GM12873 (cell line): ENCODE results near the gene PRPF31.

Source experiments
- TF ChIP-seq, protein P1 (sequence below): IDR thresholded peaks from 2 replicates; pipeline ENCODE4 v1.5.1; 2012; ENCODE audit warnings: low read depth, mild to moderate bottlenecking, moderate library complexity, low read length, control low read depth; ENCODE audit not compliant: insufficient read depth; ENCODE audit errors: missing control alignments

PRPF31 gene

DNA sequence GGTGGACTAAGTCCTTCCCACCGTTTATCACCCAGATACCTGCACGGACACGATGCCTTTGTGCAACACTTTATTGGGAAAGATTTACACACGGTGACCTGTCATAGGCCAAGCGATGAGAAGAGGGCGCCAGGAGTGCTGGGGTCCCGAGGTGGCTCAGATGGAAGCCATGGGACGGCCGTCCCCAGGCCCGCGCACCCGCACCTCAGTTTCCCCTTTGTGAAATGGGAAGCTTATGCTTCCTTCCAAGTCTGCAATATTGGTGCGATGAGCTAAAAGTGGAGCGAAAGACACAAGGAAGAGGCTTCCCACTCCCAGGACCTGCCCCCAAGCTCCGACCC is 57.8 kb downstream of the PRPF31 start:
- TF ChIP-seq, protein P1, sequence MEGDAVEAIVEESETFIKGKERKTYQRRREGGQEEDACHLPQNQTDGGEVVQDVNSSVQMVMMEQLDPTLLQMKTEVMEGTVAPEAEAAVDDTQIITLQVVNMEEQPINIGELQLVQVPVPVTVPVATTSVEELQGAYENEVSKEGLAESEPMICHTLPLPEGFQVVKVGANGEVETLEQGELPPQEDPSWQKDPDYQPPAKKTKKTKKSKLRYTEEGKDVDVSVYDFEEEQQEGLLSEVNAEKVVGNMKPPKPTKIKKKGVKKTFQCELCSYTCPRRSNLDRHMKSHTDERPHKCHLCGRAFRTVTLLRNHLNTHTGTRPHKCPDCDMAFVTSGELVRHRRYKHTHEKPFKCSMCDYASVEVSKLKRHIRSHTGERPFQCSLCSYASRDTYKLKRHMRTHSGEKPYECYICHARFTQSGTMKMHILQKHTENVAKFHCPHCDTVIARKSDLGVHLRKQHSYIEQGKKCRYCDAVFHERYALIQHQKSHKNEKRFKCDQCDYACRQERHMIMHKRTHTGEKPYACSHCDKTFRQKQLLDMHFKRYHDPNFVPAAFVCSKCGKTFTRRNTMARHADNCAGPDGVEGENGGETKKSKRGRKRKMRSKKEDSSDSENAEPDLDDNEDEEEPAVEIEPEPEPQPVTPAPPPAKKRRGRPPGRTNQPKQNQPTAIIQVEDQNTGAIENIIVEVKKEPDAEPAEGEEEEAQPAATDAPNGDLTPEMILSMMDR, result no peak

DNA sequence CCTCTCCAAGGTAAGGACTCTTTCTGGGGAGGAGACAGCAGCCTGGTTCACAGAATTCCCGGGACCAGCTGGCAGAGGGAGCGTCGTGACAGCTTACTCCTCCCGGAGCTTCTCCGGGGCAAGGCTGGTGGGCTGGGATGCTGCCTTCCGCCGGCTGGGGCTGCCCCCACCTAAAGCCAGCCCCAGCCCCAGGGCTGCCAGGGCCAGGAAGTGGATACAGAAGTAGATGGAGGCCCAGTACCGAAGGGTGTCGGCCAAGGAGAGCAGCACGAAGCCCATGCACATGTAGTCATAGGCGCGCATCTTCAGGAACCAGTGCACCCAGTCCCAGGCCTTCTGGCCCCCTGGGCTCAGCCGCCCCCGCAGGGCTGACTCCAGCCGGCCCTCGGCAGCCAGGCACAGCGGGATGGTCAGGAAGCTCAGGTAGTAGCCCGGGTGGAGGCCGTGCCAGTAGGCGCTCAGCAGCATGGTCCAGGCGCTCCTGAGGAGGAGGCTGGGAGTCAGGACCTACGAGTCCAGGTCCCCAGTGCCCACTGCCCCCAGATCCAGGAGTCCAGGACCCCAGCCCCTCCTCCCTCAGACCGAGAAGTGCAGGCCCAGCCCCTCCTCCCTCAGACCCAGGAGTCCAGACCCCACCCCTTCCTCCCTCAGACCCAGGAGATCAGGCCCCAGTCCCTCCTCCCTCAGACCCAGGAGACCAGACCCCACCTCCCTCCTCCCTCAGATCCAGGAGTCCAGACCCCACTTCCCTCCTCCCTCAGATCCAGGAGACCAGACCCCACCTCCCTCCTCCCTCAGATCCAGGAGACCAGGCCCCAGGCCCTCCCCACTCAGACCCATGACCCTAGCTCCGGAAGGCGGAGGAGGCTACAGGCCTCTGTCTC is 58.6 kb downstream of the PRPF31 start:
- TF ChIP-seq, protein P1, result no peak

DNA sequence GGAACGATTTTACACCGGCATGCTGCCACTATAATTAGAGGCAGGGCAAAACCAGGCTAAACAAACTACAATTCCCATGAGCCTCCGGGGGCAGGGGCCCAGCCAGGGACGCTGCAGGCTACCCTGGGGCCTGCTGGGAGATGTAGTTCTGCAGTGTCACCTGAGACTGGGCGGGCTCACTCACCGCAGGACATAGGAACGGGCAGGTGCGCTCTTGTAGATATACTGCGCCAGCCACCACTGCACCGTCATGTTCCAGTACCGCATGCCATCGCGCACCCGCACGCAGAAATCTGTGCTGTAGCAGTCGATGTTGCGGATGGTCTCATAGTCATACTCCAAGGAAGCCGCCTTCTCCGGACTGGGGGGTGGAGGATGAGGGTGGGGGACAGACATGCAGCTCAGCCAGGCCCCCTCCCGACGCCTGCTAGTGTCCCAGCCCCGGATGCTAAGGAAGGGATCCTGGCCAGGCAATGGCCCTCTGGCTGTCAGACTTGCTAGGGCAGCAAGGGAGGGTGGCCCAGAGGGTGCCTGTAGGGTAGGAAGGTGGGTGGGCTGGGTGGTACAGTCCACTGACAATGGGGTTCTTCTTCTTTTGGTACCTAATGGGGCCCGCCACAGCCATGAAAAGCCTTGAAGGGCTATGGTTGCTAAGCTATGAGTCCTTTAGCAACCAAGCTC is 63.2 kb downstream of the PRPF31 start:
- TF ChIP-seq, protein P1, result no peak

DNA sequence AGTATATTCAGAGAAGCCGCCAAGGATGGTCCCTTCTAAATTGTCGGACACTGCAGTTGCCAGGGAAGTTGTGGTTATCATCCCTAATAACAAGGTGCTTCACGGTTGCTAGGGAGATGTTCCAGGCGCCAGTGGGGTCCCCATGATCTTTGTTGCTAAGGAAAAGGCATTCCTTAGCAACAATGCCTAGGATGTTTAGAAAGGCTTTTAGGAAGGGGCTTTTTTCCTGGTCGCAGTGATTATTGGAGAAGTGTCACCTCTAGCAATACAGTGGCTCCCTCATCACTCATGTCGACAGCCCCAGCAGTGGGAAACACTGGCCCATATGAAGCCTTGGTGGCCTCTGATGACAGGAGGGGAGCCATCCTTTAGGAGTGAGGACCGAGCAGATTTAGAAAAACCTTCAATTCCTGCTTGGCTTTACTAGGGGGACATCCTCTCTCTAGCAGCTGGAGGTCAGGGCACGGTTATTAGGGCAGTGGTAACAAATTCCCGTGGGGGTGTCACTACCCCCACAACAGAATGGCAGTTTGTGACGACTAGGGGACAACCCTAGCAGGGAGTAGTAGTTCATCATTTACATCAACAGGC is 63.8 kb downstream of the PRPF31 start:
- TF ChIP-seq, protein P1, result no peak

DNA sequence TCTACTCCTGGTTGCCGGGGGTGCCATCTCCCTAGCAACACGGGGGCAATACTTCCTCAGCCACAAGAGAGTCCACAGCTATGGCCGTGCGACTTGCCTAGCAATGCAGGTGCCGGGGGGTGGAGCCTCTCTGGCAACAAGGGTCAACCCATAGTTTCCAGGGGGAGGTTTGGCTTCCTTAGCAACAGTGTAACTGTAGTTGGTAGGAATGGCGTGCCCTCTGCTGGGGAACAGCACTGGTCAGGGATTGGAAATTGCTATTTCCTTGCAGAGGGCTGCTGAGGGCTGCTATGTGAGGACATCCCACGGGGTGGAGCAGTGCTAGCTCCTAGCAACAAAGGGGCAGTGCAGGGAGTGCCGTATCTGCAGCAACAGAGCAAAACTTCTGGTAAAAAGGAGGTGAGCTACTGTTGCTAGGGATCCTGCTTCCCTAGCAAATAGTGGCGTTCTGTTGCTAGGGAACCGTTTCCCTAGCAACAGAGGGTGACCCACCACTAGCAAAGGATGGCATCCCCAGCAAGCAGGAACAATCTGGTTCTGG is 64.4 kb downstream of the PRPF31 start:
- TF ChIP-seq, protein P1, result no peak

DNA sequence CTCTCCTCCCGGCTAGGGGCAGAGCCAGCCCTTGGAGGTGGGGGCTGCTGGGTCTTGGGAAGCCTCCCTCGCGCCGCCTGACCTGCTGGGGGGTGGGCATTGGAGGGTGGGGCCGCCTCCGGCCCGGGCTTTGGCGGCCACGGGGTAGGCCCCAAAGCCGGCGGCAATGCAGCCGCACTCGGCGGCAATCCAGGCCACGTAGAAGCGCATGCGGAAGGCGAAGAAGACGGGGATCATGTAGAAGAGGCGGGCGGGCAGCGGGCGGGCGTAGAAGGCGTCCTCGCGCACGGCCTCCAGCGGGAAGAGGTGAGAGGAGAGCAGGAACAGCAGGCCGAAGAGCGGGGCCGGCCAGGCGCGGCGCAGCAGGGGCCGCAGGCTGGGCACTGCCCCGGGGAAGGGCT is 65.1 kb downstream of the PRPF31 start:
- TF ChIP-seq, protein P1, result no peak
